Measurements from ENCODE around the gene STX1B.
"Not testable (repeated sequence)": the region's sequence is repeated elsewhere in the genome, so short reads cannot be mapped to it uniquely, and the experiment has no call there.

STX1B gene

DNA sequence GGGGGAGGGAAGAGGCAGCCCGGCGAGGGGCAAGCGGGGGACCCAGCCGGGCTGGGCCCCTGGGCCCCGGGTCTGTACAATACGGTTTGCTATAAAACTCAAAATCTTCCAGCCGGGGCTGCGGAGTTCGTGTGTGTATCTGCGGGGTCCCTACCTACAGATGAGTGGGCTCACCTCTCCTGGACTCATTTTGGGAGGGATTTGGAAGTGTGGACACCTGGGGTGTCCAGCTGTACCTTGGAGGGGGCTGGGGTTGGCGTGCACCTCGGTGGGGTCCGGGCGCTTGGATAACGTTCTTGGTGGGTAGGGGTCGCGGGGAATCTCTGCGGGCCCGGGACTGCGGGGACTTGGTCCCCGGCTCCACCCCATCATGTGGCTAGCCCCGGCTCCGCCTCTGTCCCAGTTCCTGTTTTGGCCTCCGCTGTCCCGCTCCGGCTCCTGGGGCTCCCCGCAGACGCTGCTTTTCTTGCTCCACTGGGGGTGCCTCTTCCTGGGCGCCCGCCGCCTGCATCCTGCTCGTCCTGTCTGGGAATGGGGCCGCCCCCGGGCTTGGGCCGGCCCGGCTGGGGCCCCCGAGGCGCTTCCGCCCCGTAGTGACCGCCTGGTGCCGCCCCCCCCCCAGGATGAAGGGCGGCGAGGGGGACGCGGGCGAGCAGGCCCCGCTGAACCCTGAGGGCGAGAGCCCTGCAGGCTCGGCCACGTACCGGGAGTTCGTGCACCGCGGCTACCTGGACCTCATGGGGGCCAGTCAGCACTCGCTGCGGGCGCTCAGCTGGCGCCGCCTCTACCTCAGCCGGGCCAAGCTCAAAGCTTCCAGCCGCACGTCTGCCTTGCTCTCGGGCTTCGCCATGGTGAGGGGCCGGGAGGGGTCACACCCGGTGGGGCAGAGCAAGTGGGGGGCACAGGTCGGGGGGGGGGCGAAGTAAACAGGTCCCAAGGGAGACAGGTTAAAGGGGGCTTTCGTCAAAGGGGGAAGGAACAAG, 61.5 kb downstream of the STX1B start, which contains the start of gene ORAI3:
Gene ORAI3, plus strand, starts transcription at position 402 of the 983 bp plus-strand sequence. Its CDS starts 222 bp downstream, at position 624.
- peak; percentile 54 for DNase-seq

GRCh38 chr16:30947859-30948666, 62.4 kb downstream of the STX1B start:
- no peak for DNase-seq

GRCh38 chr16:30947541-30947858, 62.9 kb downstream of the STX1B start:
- DNase-seq = no peak

GRCh38 chr16:30946671-30947540, 63.5 kb downstream of the STX1B start:
- no peak for DNase-seq

- no peak for DNase-seq
Observed at GRCh38 chr16:30944352-30944751, 66.1 kb downstream of the STX1B start.

GRCh38 chr16:30942426-30942806, 68.0 kb downstream of the STX1B start:
- DNase-seq = no peak

DNA sequence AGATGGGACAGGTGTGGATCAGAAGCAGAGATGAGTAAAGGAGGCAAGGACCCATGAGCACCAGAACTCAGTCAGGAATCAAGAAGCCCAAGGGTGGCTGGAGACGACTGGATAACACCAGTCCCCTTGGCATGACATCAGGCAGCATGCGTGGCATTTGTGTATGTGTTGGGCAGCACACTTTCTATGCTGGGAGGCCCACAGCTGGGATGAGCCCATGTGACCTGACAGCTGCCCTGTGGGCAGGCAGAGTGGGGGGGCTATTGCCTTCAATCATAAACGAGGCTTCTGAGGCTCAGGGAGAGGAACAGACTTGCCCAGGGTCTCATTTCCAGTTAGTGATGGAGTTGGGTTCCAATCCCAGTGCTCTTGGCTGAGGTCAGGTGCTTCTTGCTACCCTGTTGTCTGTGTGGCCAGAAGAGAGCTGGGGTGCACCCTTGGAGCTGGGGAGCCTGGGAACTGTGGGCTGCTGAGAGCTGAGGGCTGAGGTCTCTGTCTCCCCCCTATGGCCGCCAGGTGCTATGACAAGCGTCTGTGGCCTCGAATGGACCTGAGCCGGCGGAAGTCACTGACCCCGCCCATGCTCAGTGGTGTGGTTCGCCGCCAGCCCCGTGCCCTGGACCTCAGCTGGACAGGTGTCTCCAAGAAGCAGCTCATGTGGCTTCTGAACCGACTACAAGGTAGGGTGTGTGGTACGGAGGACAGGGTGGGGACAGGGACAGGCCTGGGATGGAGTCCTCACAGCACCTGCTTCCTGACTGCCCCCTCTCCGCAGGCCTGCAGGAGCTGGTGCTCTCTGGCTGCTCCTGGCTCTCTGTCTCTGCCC, 68.6 kb downstream of the STX1B start:
- no peak for DNase-seq

DNA sequence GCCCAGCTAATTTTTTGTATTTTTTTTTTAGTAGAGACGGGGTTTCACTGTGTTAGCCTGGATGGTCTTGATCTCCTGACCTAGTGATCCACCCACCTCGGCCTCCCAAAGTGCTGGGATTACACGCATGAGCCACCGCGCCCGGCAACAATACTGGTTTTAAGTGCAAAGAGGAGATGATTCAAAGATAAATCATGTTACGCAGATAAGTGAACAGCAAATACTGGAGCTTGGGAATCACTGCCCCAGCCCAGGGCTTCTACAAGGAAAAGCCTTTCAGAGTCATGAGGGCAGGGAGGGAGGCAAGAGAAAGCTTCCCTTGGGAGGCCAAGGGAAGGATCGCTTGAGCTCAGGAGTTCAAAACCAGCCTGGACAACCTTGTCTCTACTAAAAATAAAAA, 70.9 kb downstream of the STX1B start:
- not testable (repeated sequence) for DNase-seq

Data from KG1 (cell line).